PFSK-1 (cell line): ENCODE measurements around the gene SLC35A3.

ENCODE experiments used
- FOXP2 ChIP-seq: optimal IDR thresholded peaks from 2 replicates; pipeline ENCODE3; 2011; ENCODE audit warnings: borderline replicate concordance, control low read depth, inconsistent platforms; ENCODE audit not compliant: insufficient read depth; ENCODE audit errors: extremely low read length, extremely low read depth
- POLR2AphosphoS5 ChIP-seq: IDR thresholded peaks from 2 replicates; pipeline ENCODE4 v1.6.1; 2012; ENCODE audit warnings: low read depth, mild to moderate bottlenecking, control low read depth, low read length, moderate library complexity
- REST ChIP-seq, 2 experiments: IDR thresholded peaks; 2 replicates each; pipeline versions ENCODE4 v1.6.1 to v1.8.0; 2011 to 2012; ENCODE audit warnings: low read depth in 2 of 2, low read length in 2 of 2, control low read depth in 1 of 2, inconsistent platforms in 1 of 2, mild to moderate bottlenecking in 1 of 2, moderate library complexity in 1 of 2; ENCODE audit not compliant: insufficient read depth in 1 of 2
- SIN3A ChIP-seq: IDR thresholded peaks from 2 replicates; pipeline ENCODE4 v1.6.1; 2012; ENCODE audit warnings: mild to moderate bottlenecking, low read length, moderate library complexity, borderline replicate concordance; ENCODE audit not compliant: insufficient read depth
- TAF1 ChIP-seq: IDR thresholded peaks from 2 replicates; pipeline ENCODE4 v1.6.1; 2012; ENCODE audit warnings: low read length, control low read depth, borderline replicate concordance; ENCODE audit not compliant: insufficient read depth

Gene SLC35A3

GRCh38 chr1:99964806-99965205 is 5.0 kb upstream of the SLC35A3 start:
- TF ChIP-seq FOXP2 (no peak), REST (IDR thresholded peaks at IDR 0.05; ENCODE audit: insufficient read depth in 1 of 2, low read depth in 2 of 2, low read length in 2 of 2) (no peak), SIN3A (no peak), POLR2AphosphoS5 (no peak), TAF1 (no peak)

GRCh38 chr1:99965646-99966375 is 4.0 kb upstream of the SLC35A3 start:
- no peak for TF ChIP-seq POLR2AphosphoS5
- no peak for TF ChIP-seq TAF1
- no peak for TF ChIP-seq SIN3A
- no peak for TF ChIP-seq REST (IDR thresholded peaks at IDR 0.05; ENCODE audit: insufficient read depth in 1 of 2, low read depth in 2 of 2, low read length in 2 of 2)
- TF ChIP-seq FOXP2 = no peak

- TF ChIP-seq FOXP2 = no peak
- TF ChIP-seq POLR2AphosphoS5 = no peak
- TF ChIP-seq SIN3A = no peak
- TF ChIP-seq REST (IDR thresholded peaks at IDR 0.05; ENCODE audit: insufficient read depth in 1 of 2, low read depth in 2 of 2, low read length in 2 of 2) = no peak
- TF ChIP-seq TAF1 = no peak
These were observed 1.6 kb upstream of the SLC35A3 start for GRCh38 chr1:99968214-99968613.

DNA sequence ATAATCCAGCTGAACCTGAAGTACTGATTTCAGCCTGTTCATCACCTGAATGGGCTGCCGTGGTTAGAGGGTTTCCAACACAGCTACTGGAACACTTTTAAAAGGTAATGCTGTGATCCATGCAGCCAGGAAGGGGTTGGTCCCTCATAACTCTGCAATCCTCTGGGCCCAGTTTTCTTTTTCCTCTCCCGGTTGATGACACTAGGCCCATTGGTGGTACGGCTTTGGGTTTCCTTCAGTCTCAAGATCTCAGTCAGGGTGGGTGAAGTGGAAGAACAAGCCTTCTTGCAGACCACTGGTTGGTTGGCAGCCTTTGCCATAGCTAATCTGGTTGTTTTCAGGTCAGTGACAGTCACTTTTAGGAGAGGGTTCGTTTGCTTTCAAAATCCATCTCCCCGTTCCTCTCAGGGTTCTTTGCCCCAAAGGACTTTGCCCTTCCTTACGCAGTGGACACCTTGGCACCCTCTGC is 502 bp upstream of the SLC35A3 start:
- TF ChIP-seq POLR2AphosphoS5 = no peak
- TF ChIP-seq FOXP2 = no peak
- TF ChIP-seq SIN3A = no peak
- TF ChIP-seq REST (IDR thresholded peaks at IDR 0.05; ENCODE audit: insufficient read depth in 1 of 2, low read depth in 2 of 2, low read length in 2 of 2) = no peak
- TF ChIP-seq TAF1 = no peak

- TF ChIP-seq FOXP2 (no peak), POLR2AphosphoS5 (no peak), REST (IDR thresholded peaks at IDR 0.05; ENCODE audit: insufficient read depth in 1 of 2, low read depth in 2 of 2, low read length in 2 of 2) (no peak), TAF1 (no peak), SIN3A (no peak)
These were observed 988 bp downstream of the SLC35A3 start for GRCh38 chr1:99970713-99971255.
